Measurements from ENCODE around the gene SLC25A13.

GRCh38 chr7:96314402-96315124 lies 7.3 kb downstream of the SLC25A13 start:
- TF ChIP-seq, protein P1, sequence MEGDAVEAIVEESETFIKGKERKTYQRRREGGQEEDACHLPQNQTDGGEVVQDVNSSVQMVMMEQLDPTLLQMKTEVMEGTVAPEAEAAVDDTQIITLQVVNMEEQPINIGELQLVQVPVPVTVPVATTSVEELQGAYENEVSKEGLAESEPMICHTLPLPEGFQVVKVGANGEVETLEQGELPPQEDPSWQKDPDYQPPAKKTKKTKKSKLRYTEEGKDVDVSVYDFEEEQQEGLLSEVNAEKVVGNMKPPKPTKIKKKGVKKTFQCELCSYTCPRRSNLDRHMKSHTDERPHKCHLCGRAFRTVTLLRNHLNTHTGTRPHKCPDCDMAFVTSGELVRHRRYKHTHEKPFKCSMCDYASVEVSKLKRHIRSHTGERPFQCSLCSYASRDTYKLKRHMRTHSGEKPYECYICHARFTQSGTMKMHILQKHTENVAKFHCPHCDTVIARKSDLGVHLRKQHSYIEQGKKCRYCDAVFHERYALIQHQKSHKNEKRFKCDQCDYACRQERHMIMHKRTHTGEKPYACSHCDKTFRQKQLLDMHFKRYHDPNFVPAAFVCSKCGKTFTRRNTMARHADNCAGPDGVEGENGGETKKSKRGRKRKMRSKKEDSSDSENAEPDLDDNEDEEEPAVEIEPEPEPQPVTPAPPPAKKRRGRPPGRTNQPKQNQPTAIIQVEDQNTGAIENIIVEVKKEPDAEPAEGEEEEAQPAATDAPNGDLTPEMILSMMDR (IDR thresholded peaks at IDR 0.05), result no peak
- no peak for TF ChIP-seq POLR2A (IDR thresholded peaks at IDR 0.05)
- peak in 1 of 3 donors; percentile 58 for TF ChIP-seq POLR2AphosphoS5 (IDR thresholded peaks at IDR 0.05)

Data from breast epithelium (tissue), 3 donors.